Stimulated activated naive CD8-positive, alpha-beta T cell treated with anti-CD3 and anti-CD28 coated beads, Interleukin-15, Interleukin-2, amounts not matched to agents 100 ng/mL and 50 ng/mL, for 24 hours (primary cell): Measurements from ENCODE around the gene ZSCAN30.
"Not testable (repeated sequence)": the region's sequence is repeated elsewhere in the genome, so short reads cannot be mapped to it uniquely, and the experiment has no call there.

ENCODE experiments used
- H3K27ac Mint-ChIP-seq: one replicate; pipeline ENCODE4 v1.8.0; 2021; ENCODE audit warnings: mild to moderate bottlenecking, mixed read lengths
- H3K27me3 Mint-ChIP-seq: one replicate; pipeline ENCODE4 v1.8.0; 2021; ENCODE audit warnings: mixed read lengths
- H3K36me3 Mint-ChIP-seq: one replicate; pipeline ENCODE4 v1.8.0; 2021; ENCODE audit warnings: low read depth, mixed read lengths
- H3K4me1 Mint-ChIP-seq: one replicate; pipeline ENCODE4 v1.8.0; 2021; ENCODE audit warnings: low read depth, mixed read lengths
- H3K4me3 Mint-ChIP-seq: one replicate; pipeline ENCODE4 v1.8.0; 2021; ENCODE audit warnings: mild to moderate bottlenecking, mixed read lengths
- H3K9me3 Mint-ChIP-seq: one replicate; pipeline ENCODE4 v1.8.0; 2021; ENCODE audit warnings: mixed read lengths

Gene ZSCAN30

DNA sequence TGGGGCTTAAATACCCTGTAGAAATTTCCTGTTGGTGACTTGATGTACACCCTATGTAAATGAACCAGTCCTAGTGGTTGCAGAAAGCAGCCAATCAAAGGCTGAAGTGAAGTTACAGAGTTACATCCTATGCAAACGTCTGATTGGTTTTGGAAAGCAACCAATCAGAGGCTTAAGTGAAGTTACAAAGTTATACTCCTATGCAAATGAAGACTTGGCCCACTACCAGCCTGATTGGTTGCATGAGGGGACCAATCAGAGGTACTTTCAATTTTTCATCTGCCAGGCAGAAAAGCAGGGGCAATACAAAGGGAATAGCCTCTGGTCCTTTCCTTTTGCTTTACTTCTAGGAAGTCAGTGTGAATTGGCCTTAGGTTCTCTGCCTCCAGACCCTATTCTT, 62.8 kb downstream of the ZSCAN30 start:
- Mint-ChIP-seq H3K9me3 (no peaks in the 10 kb centered on the region), H3K36me3 (no peaks in the 10 kb centered on the region), H3K27me3 (no peaks in the 10 kb centered on the region), H3K4me3 (no peak overlapping the region), H3K27ac (no peak overlapping the region), H3K4me1 (peaks cover 3% of the 10 kb centered on the region)

GRCh38 chr18:35223797-35224196, 66.2 kb downstream of the ZSCAN30 start:
- Mint-ChIP-seq H3K9me3 (no peaks in the 10 kb centered on the region), H3K27me3 (no peaks in the 10 kb centered on the region), H3K4me3 (no peak overlapping the region)

DNA sequence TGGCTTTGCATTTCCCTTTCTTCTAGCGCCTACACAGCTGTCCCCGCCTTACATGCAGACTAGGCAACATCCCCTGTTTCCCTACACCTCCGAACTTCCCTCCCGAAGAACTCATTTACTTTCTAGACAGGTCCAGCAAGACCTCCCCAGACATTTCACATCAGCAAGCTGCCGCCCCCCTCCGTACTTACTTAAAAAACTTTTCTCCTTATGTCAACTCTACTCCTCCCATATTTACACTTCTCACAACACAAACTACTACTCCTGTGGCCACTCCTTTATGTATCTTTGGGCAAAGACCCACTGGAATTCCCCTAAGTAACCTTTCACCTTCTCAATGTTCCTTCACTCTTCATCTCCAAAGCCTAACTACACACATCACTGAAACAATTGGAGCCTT, 69.6 kb downstream of the ZSCAN30 start:
- H3K9me3 Mint-ChIP-seq = no peaks in the 10 kb centered on the region
- H3K27me3 Mint-ChIP-seq = peaks cover 5% of the 10 kb centered on the region
- no peaks in the 10 kb centered on the region for H3K4me1 Mint-ChIP-seq
- no peak overlapping the region for H3K27ac Mint-ChIP-seq
- no peak overlapping the region for H3K4me3 Mint-ChIP-seq
- no peaks in the 10 kb centered on the region for H3K36me3 Mint-ChIP-seq

More at GRCh38 chr18:35223797-35224196, 66.2 kb downstream of the ZSCAN30 start:
- H3K27ac Mint-ChIP-seq = no peak overlapping the region
- no peaks in the 10 kb centered on the region for H3K4me1 Mint-ChIP-seq
- H3K36me3 Mint-ChIP-seq = no peaks in the 10 kb centered on the region

DNA sequence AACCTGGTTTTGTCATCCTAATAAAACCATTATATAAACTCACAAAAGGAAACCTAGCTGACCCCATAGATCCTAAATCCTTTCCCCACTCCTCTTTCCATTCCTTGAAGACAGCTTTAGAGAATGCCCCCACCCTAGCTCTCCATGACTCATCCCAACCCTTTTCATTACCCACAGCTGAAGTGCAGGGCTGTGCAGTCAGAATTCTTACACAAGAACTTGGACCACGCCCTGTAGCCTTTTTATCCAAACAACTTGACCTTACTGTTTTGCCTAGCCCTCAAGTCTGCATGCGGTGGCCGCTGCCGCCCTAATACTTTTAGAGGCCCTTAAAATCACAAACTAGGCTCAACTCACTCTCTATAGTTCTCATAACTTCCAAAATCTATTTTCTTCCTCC, 70.7 kb downstream of the ZSCAN30 start:
- H3K27me3 Mint-ChIP-seq, H3K9me3 Mint-ChIP-seq, H3K27ac Mint-ChIP-seq, H3K4me3 Mint-ChIP-seq, H3K4me1 Mint-ChIP-seq, H3K36me3 Mint-ChIP-seq: not testable (repeated sequence)

DNA sequence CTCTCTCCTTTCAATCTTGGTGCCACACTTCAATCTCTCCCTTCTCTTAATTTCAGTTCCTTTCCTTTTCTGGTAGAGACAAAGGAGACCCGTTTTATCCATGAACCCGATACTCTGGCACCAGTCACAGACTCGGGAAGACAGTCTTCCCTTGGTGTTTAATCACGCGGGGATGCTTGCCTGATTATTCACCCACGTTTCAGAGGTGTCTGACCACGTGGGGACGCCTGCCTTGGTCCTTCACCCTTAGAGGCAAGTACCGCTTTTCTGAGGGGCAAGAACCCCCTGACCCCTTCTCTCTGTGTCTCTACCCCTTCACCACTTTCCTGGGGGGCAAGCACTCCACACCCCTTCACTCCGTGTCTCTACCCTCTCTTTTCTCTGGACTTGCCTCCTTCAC, 73.4 kb downstream of the ZSCAN30 start:
- not testable (repeated sequence) for H3K4me1 Mint-ChIP-seq, H3K27ac Mint-ChIP-seq, H3K9me3 Mint-ChIP-seq, H3K36me3 Mint-ChIP-seq, H3K27me3 Mint-ChIP-seq, H3K4me3 Mint-ChIP-seq

DNA sequence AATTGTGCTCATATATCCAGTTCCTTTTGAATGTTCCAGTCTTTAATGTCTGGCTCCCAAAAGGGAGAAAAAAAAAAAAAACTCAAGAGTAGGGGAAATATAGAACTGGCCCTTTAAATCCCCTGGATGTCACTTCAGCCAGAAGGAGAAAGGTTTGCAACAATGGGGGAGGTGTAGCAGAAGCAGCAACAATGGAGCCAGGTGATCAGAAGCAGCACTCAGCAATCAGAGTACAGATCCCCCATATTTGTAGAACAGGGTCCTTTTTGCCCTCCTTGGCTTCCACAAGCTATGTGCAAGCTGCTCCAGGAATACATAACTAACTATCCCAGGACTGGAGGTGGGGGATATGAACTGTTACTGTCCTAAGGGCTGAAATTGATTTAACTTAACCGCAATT, 75.0 kb downstream of the ZSCAN30 start:
- Mint-ChIP-seq H3K4me3 (no peak overlapping the region), H3K4me1 (peaks cover 3% of the 10 kb centered on the region), H3K9me3 (no peaks in the 10 kb centered on the region), H3K36me3 (no peaks in the 10 kb centered on the region), H3K27me3 (peaks cover 5% of the 10 kb centered on the region), H3K27ac (no peak overlapping the region)

GRCh38 chr18:35205746-35206458, 84.1 kb downstream of the ZSCAN30 start:
- H3K27me3 Mint-ChIP-seq, H3K4me3 Mint-ChIP-seq, H3K4me1 Mint-ChIP-seq, H3K36me3 Mint-ChIP-seq, H3K27ac Mint-ChIP-seq: not testable (repeated sequence)
- peaks cover 11% of the 10 kb centered on the region for H3K9me3 Mint-ChIP-seq

DNA sequence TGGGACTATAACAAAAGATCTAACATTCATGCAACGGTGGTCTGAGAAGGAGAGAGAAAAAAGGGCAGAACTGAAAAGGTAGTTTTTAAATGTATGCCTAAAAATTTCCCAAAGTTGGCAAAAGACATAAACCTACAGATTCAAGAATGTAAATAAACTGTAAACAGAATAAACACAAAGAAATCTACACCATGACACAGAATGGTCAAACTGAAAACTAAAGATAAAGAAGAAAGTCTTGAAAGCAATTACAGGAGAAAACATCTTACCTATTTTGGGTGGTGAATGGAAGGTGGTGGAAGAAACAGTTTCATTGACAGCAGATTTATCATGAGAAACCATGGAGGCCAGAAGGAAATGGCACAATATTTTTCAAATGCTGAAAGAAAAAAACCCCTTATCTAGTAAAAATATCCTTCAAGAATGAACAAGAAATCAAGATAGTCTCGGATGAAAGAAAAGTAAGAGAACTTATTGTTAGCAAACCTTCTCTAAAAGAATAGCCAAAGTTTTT, 84.8 kb downstream of the ZSCAN30 start:
- no peak overlapping the region for H3K27ac Mint-ChIP-seq
- H3K27me3 Mint-ChIP-seq = no peaks in the 10 kb centered on the region
- H3K4me1 Mint-ChIP-seq = no peaks in the 10 kb centered on the region
- no peak overlapping the region for H3K4me3 Mint-ChIP-seq
- peaks cover 11% of the 10 kb centered on the region for H3K9me3 Mint-ChIP-seq
- peaks cover 7% of the 10 kb centered on the region for H3K36me3 Mint-ChIP-seq

DNA sequence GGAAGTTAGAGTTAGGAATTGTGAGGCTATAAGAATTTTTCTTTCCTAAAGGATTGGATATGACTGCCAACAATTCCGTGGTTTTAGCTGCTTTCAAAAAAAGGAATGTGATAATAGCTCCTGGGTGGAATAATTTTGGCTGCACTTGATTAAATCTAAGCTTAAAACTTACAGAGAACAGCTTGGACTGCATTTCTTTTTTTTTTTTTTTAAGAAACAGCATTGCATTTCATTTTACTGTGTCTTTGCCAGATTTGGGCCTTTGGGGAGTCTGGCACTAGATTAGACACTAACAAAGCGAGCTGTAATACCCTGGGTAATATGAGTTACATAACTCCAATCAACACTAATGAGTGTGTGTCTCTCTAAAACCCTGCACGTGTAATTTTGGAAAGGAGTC, 87.0 kb downstream of the ZSCAN30 start:
- Mint-ChIP-seq H3K4me3 (no peak overlapping the region), H3K4me1 (no peaks in the 10 kb centered on the region), H3K27ac (no peak overlapping the region), H3K36me3 (peaks cover 7% of the 10 kb centered on the region), H3K27me3 (no peaks in the 10 kb centered on the region), H3K9me3 (peaks cover 11% of the 10 kb centered on the region)

- Mint-ChIP-seq H3K27ac (no peak overlapping the region), H3K4me1 (no peaks in the 10 kb centered on the region), H3K4me3 (no peak overlapping the region), H3K27me3 (no peaks in the 10 kb centered on the region), H3K36me3 (peaks cover 7% of the 10 kb centered on the region), H3K9me3 (peaks cover 11% of the 10 kb centered on the region)
These were observed 88.6 kb downstream of the ZSCAN30 start for GRCh38 chr18:35201256-35201931.
